Right lobe of liver (tissue), 6 donors: ENCODE data around the gene STMP1. TPM values are rescaled to one million over a fixed set of nuclear protein-coding genes. Genes with fewer than 3 reads are reported as not detected.

Source experiments
- ATAC-seq, 4 donors: fragments of 200-7000 bp; cut with Tn5 transposase; one replicate each; pipeline ENCODE4 v1.9.1; 2020; ENCODE audit warnings: mild to moderate bottlenecking in 4 of 4, moderate library complexity in 4 of 4
- DNase-seq, 3 donors: peaks; one replicate each; pipeline ENCODE4 v3.0.0-alpha.2; 2020
- H3K27ac ChIP-seq, 3 donors: fragments of 200-600 bp; one replicate each; pipeline ENCODE4 v1.8.0; 2022
- H3K27me3 ChIP-seq, 2 donors: fragments of 200-600 bp; one replicate each; pipeline ENCODE4 v1.8.0; 2022
- H3K36me3 ChIP-seq, 4 donors: fragments of 200-600 bp; sonication (generic) in 1 of 4; one replicate each; pipeline versions ENCODE4 v1.5.1 to v1.8.0; 2017 to 2022; ENCODE audit warnings: control low read depth in 1 of 4
- H3K4me1 ChIP-seq, 4 donors: fragments of 200-600 bp; sonication (generic) in 1 of 4; one replicate each; pipeline versions ENCODE4 v1.5.1 to v1.8.0; 2017 to 2022; ENCODE audit warnings: control low read depth in 1 of 4
- H3K4me3 ChIP-seq, 3 donors: fragments of 200-600 bp; one replicate each; pipeline ENCODE4 v1.8.0; 2022
- H3K9me3 ChIP-seq, 4 donors: fragments of 200-600 bp; sonication (generic) in 1 of 4; one replicate each; pipeline versions ENCODE4 v1.5.1 to v1.8.0; 2017 to 2022; ENCODE audit warnings: control low read depth in 1 of 4
- CTCF ChIP-seq, 4 donors: fragments of 200-600 bp in 3 of 4; fragments of 450-650 bp in 1 of 4; IDR thresholded peaks; one replicate each; pipeline versions ENCODE4 v1.5.1 to v1.8.0; 2016 to 2022; ENCODE audit warnings: antibody characterized with exemption in 4 of 4, mild to moderate bottlenecking in 2 of 4
- POLR2A ChIP-seq: fragments of 450-650 bp; IDR thresholded peaks from one replicate; pipeline ENCODE4 v1.6.1; 2017; ENCODE audit warnings: antibody characterized with exemption, mild to moderate bottlenecking
- WGBS: methylation state at CpG from one replicate; pipeline ENCODE4 v1.1.6; 2018; ENCODE audit warnings: low coverage, low lambda C conversion rate; ENCODE audit not compliant: insufficient coverage; ENCODE audit errors: missing lambda C conversion rate; 5-methylcytosine and 5-hydroxymethylcytosine counted together
- intact Hi-C, 2 donors: fragments of 100-400 bp; cut with DNase I; formaldehyde crosslinking; loops; one replicate each; pipeline versions ENCODE4 v1.11.2 to v1.14.1; 2022
- total RNA-seq, 6 experiments: library from RNA; depleted of rRNA in 2 of 6; stranded (reverse); fragments of >200 nt in 2 of 6; fragmentation: NEBNext Ultra II Directional in 3 of 6; extraction: Animal tissue kit (Norgen Biotek cat#: 25700) in 3 of 6; gene quantifications; one replicate each; pipeline versions ENCODE4 v1.1.0 to v1.2.4, GENCODE V29; 2016 to 2023
- donor health status: DM: no; HTN: yes; CAD: no.
- donor health status: DM: no; HTN: no; CAD: no.
- donor health status: DM: no; HTN: no; CAD: no.
- donor health status: DM: no; HTN: yes; CAD: no.
- donor health status: DM: no; HTN: yes; CAD: no.

STMP1 gene
- total RNA-seq, 6 experiments from 2014 or later = 8.8 to 20.6 (median 14.6) TPM

GRCh38 chr7:135709508-135709907 lies 47.2 kb downstream of the STMP1 start:
- intact Hi-C loops = no loop called here

GRCh38 chr7:135710417-135711138 lies 48.3 kb downstream of the STMP1 start:
- Histone ChIP-seq H3K4me3 (no peak overlapping the region), H3K27me3 (no peaks in the 10 kb centered on the region), H3K9me3 (no peaks in the 10 kb centered on the region), H3K27ac (no peak overlapping the region), H3K4me1 (no peaks in the 10 kb centered on the region), H3K36me3 (no peaks in the 10 kb centered on the region)
- peak; percentile 19 to 56 (median 42) for ATAC-seq
- WGBS = 39% methylated on average over 5 of the region's 11 CpGs
- intact Hi-C loops = no loop called here
- DNase-seq = no peak
- TF ChIP-seq CTCF (IDR thresholded peaks at IDR 0.05) (peak in 3 of 4 donors; percentile 52 to 57 (median 52)), POLR2A (no peak)

More at GRCh38 chr7:135709508-135709907, 47.2 kb downstream of the STMP1 start:
- DNase-seq (no peak), ATAC-seq (no peak)
- no peaks in the 10 kb centered on the region for H3K27me3 ChIP-seq
- no peaks in the 10 kb centered on the region for H3K4me1 ChIP-seq
- H3K27ac ChIP-seq = no peak overlapping the region
- TF ChIP-seq CTCF (IDR thresholded peaks at IDR 0.05) = no peak
- no peak for TF ChIP-seq POLR2A
- H3K9me3 ChIP-seq = no peaks in the 10 kb centered on the region
- H3K4me3 ChIP-seq = no peak overlapping the region
- H3K36me3 ChIP-seq = no peaks in the 10 kb centered on the region
- 94% methylated on average over 3 of the region's 3 CpGs for WGBS

- Histone ChIP-seq H3K27me3 (no peaks in the 10 kb centered on the region), H3K9me3 (no peaks in the 10 kb centered on the region), H3K4me3 (no peak overlapping the region), H3K36me3 (no peaks in the 10 kb centered on the region), H3K4me1 (no peaks in the 10 kb centered on the region), H3K27ac (no peak overlapping the region)
- DNase-seq = no peak
- intact Hi-C loops = no loop called here
- 27% methylated on average over 5 of the region's 8 CpGs for WGBS
- ATAC-seq = no peak
- TF ChIP-seq CTCF (IDR thresholded peaks at IDR 0.05) = no peak
- no peak for TF ChIP-seq POLR2A
These were observed 48.8 kb downstream of the STMP1 start for GRCh38 chr7:135711139-135711469.

- no peaks in the 10 kb centered on the region for H3K36me3 ChIP-seq
- H3K9me3 ChIP-seq = no peaks in the 10 kb centered on the region
- no peaks in the 10 kb centered on the region for H3K27me3 ChIP-seq
- DNase-seq = no peak
- intact Hi-C loops = no loop called here
- no peaks in the 10 kb centered on the region for H3K4me1 ChIP-seq
- peak in 3 of 4 donors; percentile 31 to 42 (median 36) for ATAC-seq
- no peak overlapping the region for H3K27ac ChIP-seq
- WGBS = 74% methylated on average over 4 of the region's 4 CpGs
- TF ChIP-seq POLR2A (no peak), CTCF (IDR thresholded peaks at IDR 0.05) (no peak)
- no peak overlapping the region for H3K4me3 ChIP-seq
These were observed 50.0 kb downstream of the STMP1 start for GRCh38 chr7:135712182-135712782.
